COLO829 (cell line): ENCODE results near the gene TRUB2.
"Not testable (repeated sequence)": the region's sequence is repeated elsewhere in the genome, so short reads cannot be mapped to it uniquely, and the experiment has no call there.

Source experiments
- DNase-seq: peaks from one replicate; pipeline ENCODE4 v3.0.0; 2012; ENCODE audit warnings: low spot score

Gene TRUB2

GRCh38 chr9:128298535-128299482 is 23.4 kb downstream of the TRUB2 start:
- DNase-seq = no peak

- DNase-seq = no peak
Observed at GRCh38 chr9:128297221-128297773, 24.9 kb downstream of the TRUB2 start.

GRCh38 chr9:128296340-128297220 is 25.7 kb downstream of the TRUB2 start:
- DNase-seq = no peak

- DNase-seq = no peak
Observed at GRCh38 chr9:128294142-128294541, 28.1 kb downstream of the TRUB2 start.

GRCh38 chr9:128293091-128293490 is 29.2 kb downstream of the TRUB2 start:
- DNase-seq = no peak

- DNase-seq = no peak
Observed at GRCh38 chr9:128292009-128292408, 30.2 kb downstream of the TRUB2 start.

GRCh38 chr9:128288273-128289004 is 33.8 kb downstream of the TRUB2 start:
- DNase-seq = no peak

- no peak for DNase-seq
Observed at GRCh38 chr9:128286440-128286839, 35.8 kb downstream of the TRUB2 start.

GRCh38 chr9:128285033-128285784 is 37.0 kb downstream of the TRUB2 start:
- no peak for DNase-seq

GRCh38 chr9:128282500-128282899 is 39.7 kb downstream of the TRUB2 start:
- no peak for DNase-seq

- no peak for DNase-seq
Observed at GRCh38 chr9:128280084-128280622, 42.1 kb downstream of the TRUB2 start.

- DNase-seq = not testable (repeated sequence)
Observed at GRCh38 chr9:128279088-128280073, 42.9 kb downstream of the TRUB2 start.

- peak; percentile 42 for DNase-seq
Observed at GRCh38 chr9:128276574-128277270, 45.5 kb downstream of the TRUB2 start.

GRCh38 chr9:128276008-128276573 is 46.2 kb downstream of the TRUB2 start, which contains the start of gene SWI5:
Gene SWI5 (plus strand): TSS chr9:128276276.
- DNase-seq = peak; percentile 100

- peak; percentile 31 for DNase-seq
Observed at GRCh38 chr9:128275198-128276007, 46.8 kb downstream of the TRUB2 start, which contains the start of gene GOLGA2. Gene GOLGA2 (minus strand): TSS chr9:128276007. CDS start chr9:128275976, 31 bp downstream.

GRCh38 chr9:128274245-128274644 is 48.0 kb downstream of the TRUB2 start:
- no peak for DNase-seq

- DNase-seq = no peak
Observed at GRCh38 chr9:128271512-128271911, 50.7 kb downstream of the TRUB2 start.
